HepG2 (cell line): ENCODE results near the gene SPPL2B. TPM values are rescaled to one million over a fixed set of nuclear protein-coding genes. Genes with fewer than 3 reads are reported as not detected.

Experiments
- ATAC-seq: fragments of 200-7000 bp; cut with Tn5 transposase; 3 replicates; pipeline ENCODE4 v1.9.1; 2020; ENCODE audit warnings: mild to moderate bottlenecking, moderate library complexity
- BruUV-seq: library from RNA; stranded (reverse); fragments of 400-500 nt; replicated peaks from 2 replicates; lab custom pipeline; 2021; lab: Mats Ljungman, UMichigan
- CTCF ChIA-PET: fragments of 300-600 bp; formaldehyde crosslinking; extraction: SDS; loops from one replicate; lab custom pipeline; 2021; ENCODE audit warnings: low total read pairs, inconsistent platforms, low intra/inter-chr PET ratio; lab: Yijun Ruan, JAX
- POLR2A ChIA-PET: fragments of 350-600 bp; sonication (Branson Sonifier 250); formaldehyde crosslinking; loops from one replicate; lab custom pipeline; 2020; ENCODE audit warnings: antibody characterized with exemption, inconsistent platforms; lab: Yijun Ruan, JAX
- DNase-seq: peaks from one replicate; pipeline ENCODE4 v3.0.0-alpha.2; 2015; ENCODE audit warnings: low spot score
- FAIRE-seq: peaks from 3 replicates; lab custom pipeline; 2011; peaks lifted over from hg19 to GRCh38; lab: Jason Lieb, UNC
- H2AFZ ChIP-seq: one replicate; pipeline ENCODE4 v1.6.1; 2011; ENCODE audit warnings: low read length, inconsistent platforms
- H3K27ac ChIP-seq: fragments of 300-600 bp; 3 replicates; pipeline ENCODE4 v1.8.0; 2011; ENCODE audit warnings: mixed run types, mild to moderate bottlenecking, mixed read lengths, low read length, inconsistent platforms; ENCODE audit not compliant: insufficient read depth; ENCODE audit errors: extremely low read length
- H3K27me3 ChIP-seq, 2 experiments: fragments of 200-600 bp in 1 of 2; 2 replicates in 1 of 2; 3 replicates in 1 of 2; pipeline versions ENCODE4 v1.6.0 to v1.8.0; 2011; ENCODE audit warnings: low read length in 2 of 2, mild to moderate bottlenecking in 2 of 2, moderate library complexity in 2 of 2, inconsistent platforms in 1 of 2; ENCODE audit not compliant: insufficient read depth in 2 of 2, control insufficient read depth in 1 of 2
- H3K36me3 ChIP-seq, 2 experiments: fragments of 200-600 bp in 1 of 2; replicated peaks in 1 of 2; 2 replicates in 1 of 2; 3 replicates in 1 of 2; pipeline versions ENCODE4 v1.5.1 to v1.8.0; 2011; ENCODE audit warnings: low read length in 2 of 2, inconsistent platforms in 1 of 2; ENCODE audit not compliant: insufficient read depth in 2 of 2, control insufficient read depth in 1 of 2
- H3K4me1 ChIP-seq: 2 replicates; pipeline ENCODE4 v1.5.1; 2012; ENCODE audit warnings: low read length, inconsistent platforms; ENCODE audit not compliant: insufficient read depth
- H3K4me2 ChIP-seq: 2 replicates; pipeline ENCODE4 v1.6.0; 2011; ENCODE audit warnings: low read depth, low read length, inconsistent platforms
- H3K4me3 ChIP-seq, 3 experiments: fragments of 200-600 bp in 1 of 3; sonication (generic), shearing (Covaris generic) in 1 of 3; replicated peaks in 1 of 3; 2 replicates each; pipeline ENCODE4 v1.5.1; 2011 to 2016; ENCODE audit warnings: low read length in 3 of 3, inconsistent platforms in 2 of 3, low read depth in 2 of 3, mild to moderate bottlenecking in 2 of 3, control low read depth in 1 of 3, mixed read lengths in 1 of 3; ENCODE audit not compliant: insufficient read depth in 1 of 3
- H3K79me2 ChIP-seq: one replicate; pipeline ENCODE4 v1.6.1; 2011; ENCODE audit warnings: low read length, inconsistent platforms; ENCODE audit not compliant: insufficient read depth
- H3K9ac ChIP-seq: 2 replicates; pipeline ENCODE4 v1.6.0; 2011; ENCODE audit warnings: mild to moderate bottlenecking, low read depth, low read length, inconsistent platforms; ENCODE audit not compliant: insufficient read depth
- H3K9me3 ChIP-seq: 2 replicates; pipeline ENCODE4 v1.5.1; 2012; ENCODE audit warnings: mild to moderate bottlenecking, low read length
- H4K20me1 ChIP-seq: 2 replicates; pipeline ENCODE4 v1.6.0; 2011; ENCODE audit warnings: inconsistent platforms, mild to moderate bottlenecking, low read length, moderate library complexity; ENCODE audit not compliant: insufficient read depth
- ARHGAP35 ChIP-seq: sonication (generic); formaldehyde crosslinking; IDR thresholded peaks from 2 replicates; pipeline ENCODE4 v1.9.0; 2022; ENCODE audit warnings: mild to moderate bottlenecking, inconsistent platforms, moderate library complexity, missing genetic modification reagents, borderline replicate concordance
- CBX1 ChIP-seq: IDR thresholded peaks from one replicate; pipeline ENCODE4 v1.6.1; 2016; ENCODE audit warnings: antibody characterized with exemption, low read depth
- CC2D1A ChIP-seq: sonication (generic); formaldehyde crosslinking; IDR thresholded peaks from 2 replicates; pipeline ENCODE4 v1.8.1; 2023; ENCODE audit warnings: mild to moderate bottlenecking, missing genetic modification reagents
- IKZF1 ChIP-seq: fragments of 450-650 bp; IDR thresholded peaks from 2 replicates; pipeline ENCODE4 v1.7.1; 2016
- MED1 ChIP-seq: sonication (generic); formaldehyde crosslinking; IDR thresholded peaks from 2 replicates; pipeline ENCODE4 v1.4.0; 2020; ENCODE audit warnings: missing genetic modification reagents
- NFKBIZ ChIP-seq: IDR thresholded peaks from 2 replicates; pipeline ENCODE4 v1.6.1; 2018; ENCODE audit warnings: missing genetic modification reagents, missing compliant biosample characterization
- PHF5A ChIP-seq: IDR thresholded peaks from one replicate; pipeline ENCODE4 v1.6.1; 2018; ENCODE audit warnings: low read depth, missing genetic modification reagents; ENCODE audit not compliant: unreplicated experiment
- RFX1 ChIP-seq: fragments of 450-650 bp; IDR thresholded peaks from 2 replicates; pipeline ENCODE4 v1.6.1; 2017
- ZBTB4 ChIP-seq: sonication (generic); formaldehyde crosslinking; IDR thresholded peaks from 2 replicates; pipeline ENCODE4 v1.4.0; 2020; ENCODE audit warnings: missing genetic modification reagents, mild to moderate bottlenecking, borderline replicate concordance
- ZC3H13 ChIP-seq: sonication (generic); formaldehyde crosslinking; IDR thresholded peaks from 2 replicates; pipeline ENCODE4 v1.8.1; 2023; ENCODE audit warnings: mild to moderate bottlenecking, missing genetic modification reagents, moderate library complexity
- ZEB1 ChIP-seq: IDR thresholded peaks from 2 replicates; pipeline ENCODE4 v1.6.1; 2012; ENCODE audit warnings: mild to moderate bottlenecking, low read depth, inconsistent platforms; ENCODE audit not compliant: insufficient replicate concordance
- ZKSCAN5 ChIP-seq: sonication (generic); formaldehyde crosslinking; IDR thresholded peaks from 2 replicates; pipeline ENCODE4 v1.5.1; 2020; ENCODE audit warnings: mild to moderate bottlenecking, missing genetic modification reagents
- ZNF224 ChIP-seq: sonication (generic); formaldehyde crosslinking; IDR thresholded peaks from 2 replicates; pipeline ENCODE4 v1.5.0; 2020; ENCODE audit warnings: mild to moderate bottlenecking, missing genetic modification reagents
- ZNF570 ChIP-seq: sonication (generic); formaldehyde crosslinking; IDR thresholded peaks from 2 replicates; pipeline ENCODE4 v1.4.0; 2020; ENCODE audit warnings: mild to moderate bottlenecking, missing genetic modification reagents, borderline replicate concordance
- ZNF607 ChIP-seq: sonication (generic); formaldehyde crosslinking; IDR thresholded peaks from 2 replicates; pipeline ENCODE4 v1.5.1; 2020; ENCODE audit warnings: missing genetic modification reagents, mild to moderate bottlenecking, borderline replicate concordance
- ZNF646 ChIP-seq: sonication (generic); formaldehyde crosslinking; IDR thresholded peaks from 2 replicates; pipeline ENCODE4 v1.9.0; 2021; ENCODE audit warnings: mild to moderate bottlenecking, missing genetic modification reagents
- ZNF761 ChIP-seq: sonication (generic); formaldehyde crosslinking; conservative IDR thresholded peaks from 2 replicates; pipeline ENCODE4 v1.4.0; 2020; ENCODE audit warnings: mild to moderate bottlenecking, missing genetic modification reagents
- ZNF782 ChIP-seq: sonication (generic); formaldehyde crosslinking; IDR thresholded peaks from 2 replicates; pipeline ENCODE4 v1.4.0; 2020; ENCODE audit warnings: missing genetic modification reagents, mild to moderate bottlenecking, borderline replicate concordance
- WGBS: methylation state at CpG from one replicate; pipeline ENCODE4 v1.1.6; 2017; ENCODE audit warnings: low lambda C conversion rate; 5-methylcytosine and 5-hydroxymethylcytosine counted together
- in situ Hi-C: cut with HindIII; loops from 2 replicates; pipeline ENCODE4 v1.10.0; 2017; ENCODE audit warnings: low pct_unique_long_range_greater_than_20kb; ENCODE audit not compliant: extremely low pct_ligation_motif_present
- intact Hi-C: fragments of 100-400 bp; cut with micrococcal nuclease; formaldehyde crosslinking; loops from one replicate; pipeline ENCODE4 v1.10.0; 2022; ENCODE audit not compliant: unreplicated experiment
- polyA plus RNA-seq, 8 experiments: library from polyadenylated mRNA; depleted of rRNA in 3 of 8; stranded (reverse) in 7 of 8; unstranded in 1 of 8; fragments of >200 nt; fragmentation: Illumina TruSeq in 4 of 8; extraction: Trizol in 4 of 8; gene quantifications; 2 replicates each; pipeline versions ENCODE4 v1.2.1 to v1.2.3, GENCODE V29; 2011 to 2016; ENCODE audit warnings: low read depth in 4 of 8, missing spikeins in 1 of 8, mixed read lengths in 1 of 8; ENCODE audit not compliant: insufficient read depth in 1 of 8
- total RNA-seq, 5 experiments: library from RNA; depleted of rRNA; stranded (reverse); fragments of >200 nt; fragmentation: Illumina TruSeq; extraction: Trizol; gene quantifications; 2 replicates each; pipeline ENCODE4 v1.2.3, GENCODE V29; 2016; ENCODE audit warnings: low read depth in 1 of 5

SPPL2B gene
- total and polyA plus RNA-seq, 2 of the 13 experiments (the other 11 are each of a cell fraction or from before 2014, with no cell fraction given) = 14.9 to 15.2 TPM

GRCh38 chr19:2334426-2334825, 5.9 kb downstream of the SPPL2B start:
- Histone ChIP-seq H3K9me3 (no peaks in the 10 kb centered on the region), H3K9ac (no peak overlapping the region), H3K27ac (no peak overlapping the region), H3K4me1 (peaks cover 51% of the 10 kb centered on the region), H3K4me2 (no peak overlapping the region), H2AFZ (no peak overlapping the region), H3K27me3 (no peaks in the 10 kb centered on the region), H3K4me3 (no peak overlapping the region), H4K20me1 (peaks cover 8% of the 10 kb centered on the region; the same call in 1 of the 2 replicates), H3K36me3 (no peaks in the 10 kb centered on the region; a peak in 1 of 5 replicates), H3K79me2 (peaks cover 13% of the 10 kb centered on the region)
- BruUV-seq = no TSS peak
- in situ Hi-C loops = no loop called here
- 91% methylated on average over 17 of the region's 27 CpGs for WGBS
- no peak for ATAC-seq
- no peak for FAIRE-seq
- ChIA-PET CTCF (no interaction called here), POLR2A (interaction anchor here (1.2 kb wide), 1 partner anchor 142 kb away, joined by 3 read pairs; no protein-coding TSS in a partner anchor)
- no peak for DNase-seq
- intact Hi-C loops = no loop called here
- TF ChIP-seq ZKSCAN5 (CRISPR knock-in tag) (no peak), NFKBIZ (CRISPR knock-in tag) (no peak), ZEB1 (no peak), CBX1 (no peak), CC2D1A (CRISPR knock-in tag) (no peak), MED1 (no peak), ARHGAP35 (CRISPR knock-in tag) (no peak), ZNF646 (CRISPR knock-in tag) (no peak), ZBTB4 (no peak), ZNF782 (no peak), ZNF607 (CRISPR knock-in tag) (no peak), IKZF1 (no peak), RFX1 (no peak), ZNF224 (CRISPR knock-in tag) (no peak), PHF5A (CRISPR knock-in tag) (no peak), ZC3H13 (CRISPR knock-in tag) (no peak), ZNF570 (CRISPR knock-in tag) (no peak), ZNF761 (CRISPR knock-in tag) (no peak)
